ENCODE data around the gene SLC25A13. TPM values are rescaled to one million over a fixed set of nuclear protein-coding genes. Genes with fewer than 3 reads are reported as not detected.

Gene SLC25A13
- total and polyA plus RNA-seq, 8 donors: 20.2 to 41.2 (median 25.1) TPM

- no peak for ATAC-seq
- intact Hi-C loops (cut with DNase I): no loop called here
- no peak overlapping the region for H3K4me3 ChIP-seq
- no peaks in the 10 kb centered on the region for H3K9me3 ChIP-seq
- H3K36me3 ChIP-seq: peaks cover 0 to 21% of the 10 kb centered on the region in 2 donors
- no peak for TF ChIP-seq CTCF (IDR thresholded peaks at IDR 0.05)
- H3K27ac ChIP-seq: no peak overlapping the region
- no peaks in the 10 kb centered on the region for H3K4me1 ChIP-seq
- no peak for DNase-seq
- no peaks in the 10 kb centered on the region for H3K27me3 ChIP-seq
These were observed 44.0 kb downstream of the SLC25A13 start for GRCh38 chr7:96277921-96278320.

- intact Hi-C loops (cut with DNase I): no loop called here
- no peak for DNase-seq
- no peaks in the 10 kb centered on the region for H3K27me3 ChIP-seq
- ATAC-seq: no peak
- TF ChIP-seq CTCF (IDR thresholded peaks at IDR 0.05): no peak
- no peaks in the 10 kb centered on the region for H3K4me1 ChIP-seq
- peaks cover 0 to 21% of the 10 kb centered on the region in 2 donors for H3K36me3 ChIP-seq
- H3K27ac ChIP-seq: no peak overlapping the region
- no peaks in the 10 kb centered on the region for H3K9me3 ChIP-seq
- H3K4me3 ChIP-seq: no peak overlapping the region
These were observed 45.9 kb downstream of the SLC25A13 start for GRCh38 chr7:96276019-96276418.

GRCh38 chr7:96273716-96274115, 48.2 kb downstream of the SLC25A13 start:
- DNase-seq (no peak), ATAC-seq (no peak)
- no peaks in the 10 kb centered on the region for H3K4me1 ChIP-seq
- H3K27me3 ChIP-seq: no peaks in the 10 kb centered on the region
- H3K27ac ChIP-seq: no peak overlapping the region
- no peak for TF ChIP-seq CTCF (IDR thresholded peaks at IDR 0.05)
- no peak overlapping the region for H3K4me3 ChIP-seq
- H3K36me3 ChIP-seq: peaks cover 0 to 21% of the 10 kb centered on the region in 2 donors
- H3K9me3 ChIP-seq: no peaks in the 10 kb centered on the region
- intact Hi-C loops (cut with DNase I): no loop called here

- no peaks in the 10 kb centered on the region for H3K9me3 ChIP-seq
- no peak for TF ChIP-seq CTCF (IDR thresholded peaks at IDR 0.05)
- H3K27me3 ChIP-seq: no peaks in the 10 kb centered on the region
- no peak for ATAC-seq
- no peak for DNase-seq
- no peaks in the 10 kb centered on the region for H3K4me1 ChIP-seq
- peaks cover 0 to 9% of the 10 kb centered on the region in 2 donors for H3K36me3 ChIP-seq
- intact Hi-C loops (cut with DNase I): no loop called here
- no peak overlapping the region for H3K27ac ChIP-seq
- H3K4me3 ChIP-seq: no peak overlapping the region
These were observed 52.5 kb downstream of the SLC25A13 start for GRCh38 chr7:96269246-96269994.

- peaks cover 0 to 9% of the 10 kb centered on the region in 2 donors for H3K36me3 ChIP-seq
- intact Hi-C loops (cut with DNase I): no loop called here
- H3K27ac ChIP-seq: no peak overlapping the region
- DNase-seq: no peak
- TF ChIP-seq CTCF (IDR thresholded peaks at IDR 0.05): no peak
- ATAC-seq: no peak
- H3K4me3 ChIP-seq: no peak overlapping the region
- no peaks in the 10 kb centered on the region for H3K27me3 ChIP-seq
- no peaks in the 10 kb centered on the region for H3K9me3 ChIP-seq
- no peaks in the 10 kb centered on the region for H3K4me1 ChIP-seq
These were observed 55.3 kb downstream of the SLC25A13 start for GRCh38 chr7:96266580-96266979.

All from left lung (tissue), 10 donors.